ENCODE measurements around the gene AARSD1.
A peak's percentile ranks its signal among the peaks of the same experiment; 100 is the strongest.
"Not testable (repeated sequence)": the region's sequence is repeated elsewhere in the genome, so short reads cannot be mapped to it uniquely, and the experiment has no call there.

Gene AARSD1

GRCh38 chr17:42964161-42964932 is at the start of gene AARSD1:
TSS of gene AARSD1 (minus strand) at chr17:42964454. CDS start at chr17:42964440, 14 bp downstream.
- DNase-seq = peak; percentile 89

GRCh38 chr17:43013296-43013695 is 49.0 kb upstream of the AARSD1 start:
- no peak for DNase-seq

- DNase-seq = no peak
Measured at GRCh38 chr17:43011728-43012472, 47.6 kb upstream of the AARSD1 start.

GRCh38 chr17:43010667-43011308 is 46.5 kb upstream of the AARSD1 start:
- no peak for DNase-seq

GRCh38 chr17:43006639-43007551 is 42.6 kb upstream of the AARSD1 start, which contains the start of gene IFI35:
TSS of gene IFI35 (plus strand) at chr17:43006784. CDS start at chr17:43006948, 164 bp downstream.
- DNase-seq = peak; percentile 57

- DNase-seq = no peak
Measured at GRCh38 chr17:43003542-43004172, 39.4 kb upstream of the AARSD1 start.

GRCh38 chr17:43000894-43001293 is 36.6 kb upstream of the AARSD1 start:
- not testable (repeated sequence) for DNase-seq

GRCh38 chr17:42999003-42999525 is 34.8 kb upstream of the AARSD1 start:
- no peak for DNase-seq

- peak; percentile 100 for DNase-seq
Measured at GRCh38 chr17:42997984-42998938, 34.0 kb upstream of the AARSD1 start, which contains the start of gene RPL27. TSS of gene RPL27 (plus strand) at chr17:42998419. CDS start at chr17:42998751, 332 bp downstream.

GRCh38 chr17:42997390-42997983 is 33.2 kb upstream of the AARSD1 start:
- DNase-seq = no peak

- not testable (repeated sequence) for DNase-seq
Measured at GRCh38 chr17:42993913-42994312, 29.7 kb upstream of the AARSD1 start.

GRCh38 chr17:42992872-42993271 is 28.6 kb upstream of the AARSD1 start:
- no peak for DNase-seq

GRCh38 chr17:42991471-42991870 is 27.2 kb upstream of the AARSD1 start:
- no peak for DNase-seq

GRCh38 chr17:42989726-42990652 is 25.7 kb upstream of the AARSD1 start:
- no peak for DNase-seq

GRCh38 chr17:42989141-42989540 is 24.9 kb upstream of the AARSD1 start:
- DNase-seq = no peak

GRCh38 chr17:42985225-42985624 is 21.0 kb upstream of the AARSD1 start:
- DNase-seq = peak; percentile 44

GRCh38 chr17:42982266-42982665 is 18.0 kb upstream of the AARSD1 start:
- DNase-seq = no peak

- DNase-seq = no peak
Measured at GRCh38 chr17:42980766-42981397, 16.6 kb upstream of the AARSD1 start.
